IPS-18c (cell line): Measurements from ENCODE around the gene UAP1L1.
A peak's percentile ranks its signal among the peaks of the same experiment; 100 is the strongest.
"Not testable (repeated sequence)": the region's sequence is repeated elsewhere in the genome, so short reads cannot be mapped to it uniquely, and the experiment has no call there.

Experiments
- H3K4me3 ChIP-seq: 2 replicates; pipeline ENCODE4 v1.7.0; 2013; ENCODE audit warnings: low read depth, mild to moderate bottlenecking, low read length, moderate library complexity; ENCODE audit not compliant: insufficient read depth
- H3K9me3 ChIP-seq: one replicate; pipeline ENCODE4 v1.6.1; 2013; ENCODE audit warnings: mild to moderate bottlenecking, low read length, moderate library complexity; ENCODE audit not compliant: control insufficient read depth, insufficient read depth

UAP1L1 gene

GRCh38 chr9:137114613-137115393 is 37.5 kb downstream of the UAP1L1 start, which contains the start of gene DPP7:
Gene DPP7, minus strand, starts transcription at chr9:137114733. Its CDS starts 20 bp downstream, at chr9:137114713.
- Histone ChIP-seq H3K4me3 (peak within 1 kb of the TSS; percentile 41), H3K9me3 (no peaks in the 10 kb centered on the region)

DNA sequence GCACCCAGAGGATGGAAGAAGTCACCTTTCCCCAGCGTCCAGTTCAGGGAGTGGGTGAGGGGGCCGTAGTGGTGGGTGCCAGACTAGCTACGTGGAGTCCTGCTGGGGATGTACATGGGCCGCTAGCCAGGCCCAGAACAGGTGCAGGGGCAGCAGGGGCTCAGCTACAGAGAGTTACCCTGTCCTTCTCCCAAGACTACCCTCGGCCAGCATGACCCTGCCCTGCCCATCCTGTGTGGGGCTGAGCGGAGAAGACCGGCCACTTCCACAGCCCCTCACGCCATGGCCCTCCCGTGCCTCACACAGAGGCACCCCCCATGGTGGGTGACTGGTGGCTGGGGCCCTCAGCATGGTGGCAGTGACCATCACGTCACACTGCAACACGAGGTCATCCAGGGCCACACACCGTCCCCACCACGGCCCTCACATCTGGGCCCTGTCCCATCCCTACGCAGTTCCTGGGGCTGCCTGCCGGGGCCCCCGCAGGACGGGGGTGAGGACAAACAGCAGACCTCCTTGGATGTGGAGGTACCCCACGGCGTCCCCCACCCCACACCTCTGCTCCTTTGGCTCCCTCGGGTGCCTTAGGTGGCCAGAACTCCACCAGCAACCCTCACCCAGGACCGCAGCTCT is 38.2 kb downstream of the UAP1L1 start:
- H3K9me3 ChIP-seq = no peaks in the 10 kb centered on the region
- no peak overlapping the region for H3K4me3 ChIP-seq

GRCh38 chr9:137116027-137116507 is 38.8 kb downstream of the UAP1L1 start:
- H3K4me3 ChIP-seq = no peak overlapping the region

DNA sequence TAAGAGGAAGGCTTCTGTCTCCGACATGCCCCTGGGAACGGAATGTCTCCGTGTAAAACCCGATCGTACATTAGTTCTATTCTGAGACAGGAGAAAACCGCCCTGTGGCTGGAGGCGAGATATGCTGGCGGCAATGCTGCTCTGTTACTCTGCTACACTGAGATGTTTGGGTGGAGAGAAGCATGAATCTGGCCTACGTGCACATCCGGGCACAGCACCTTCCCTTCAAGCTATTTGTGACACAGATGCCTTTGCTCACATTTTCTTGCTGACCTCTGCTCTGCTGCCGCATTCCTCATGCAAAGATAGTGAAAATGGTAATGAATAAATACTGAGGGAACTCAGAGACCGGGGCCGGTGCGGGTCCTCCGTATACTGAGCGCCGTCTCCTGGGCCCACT is 39.4 kb downstream of the UAP1L1 start:
- H3K9me3 ChIP-seq = no peaks in the 10 kb centered on the region
- no peak overlapping the region for H3K4me3 ChIP-seq

More at GRCh38 chr9:137116027-137116507, 38.8 kb downstream of the UAP1L1 start:
- no peaks in the 10 kb centered on the region for H3K9me3 ChIP-seq

GRCh38 chr9:137117269-137117731 is 40.0 kb downstream of the UAP1L1 start:
- Histone ChIP-seq H3K4me3 (no peak overlapping the region), H3K9me3 (no peaks in the 10 kb centered on the region)

DNA sequence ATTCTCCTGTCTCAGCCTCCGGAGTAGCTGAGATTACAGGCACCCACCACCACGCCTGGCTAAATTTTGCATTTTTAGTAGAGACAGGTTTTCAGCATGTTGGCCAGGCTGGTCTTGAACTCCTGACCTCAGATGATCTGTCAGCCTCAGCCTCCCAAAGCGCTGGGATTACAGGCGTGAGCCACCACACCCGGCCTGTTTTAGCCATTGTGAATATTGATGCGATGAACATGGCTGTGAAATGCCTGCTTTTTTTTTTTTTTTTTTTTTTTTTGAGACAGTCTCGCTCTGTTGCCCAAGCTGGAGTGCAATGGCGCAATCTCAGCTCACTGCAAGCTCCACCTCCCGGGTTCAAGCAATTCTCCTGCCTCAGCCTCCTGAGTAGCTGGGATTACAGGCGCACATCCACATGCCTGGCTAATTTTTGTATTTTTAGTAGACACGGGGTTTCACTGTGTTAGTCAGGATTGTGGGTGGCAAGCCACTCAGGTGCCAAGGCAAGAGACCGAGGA is 40.8 kb downstream of the UAP1L1 start:
- not testable (repeated sequence) for H3K9me3 ChIP-seq, H3K4me3 ChIP-seq

GRCh38 chr9:137121927-137122795 is 44.8 kb downstream of the UAP1L1 start:
- H3K9me3 ChIP-seq, H3K4me3 ChIP-seq: not testable (repeated sequence)

GRCh38 chr9:137122796-137123467 is 45.6 kb downstream of the UAP1L1 start:
- H3K9me3 ChIP-seq, H3K4me3 ChIP-seq: not testable (repeated sequence)

- H3K9me3 ChIP-seq = no peaks in the 10 kb centered on the region
- no peak overlapping the region for H3K4me3 ChIP-seq
Measured at GRCh38 chr9:137123468-137123837, 46.1 kb downstream of the UAP1L1 start.

GRCh38 chr9:137123952-137124462 is 46.7 kb downstream of the UAP1L1 start:
- H3K9me3 ChIP-seq, H3K4me3 ChIP-seq: not testable (repeated sequence)

- H3K9me3 ChIP-seq = no peaks in the 10 kb centered on the region
- no peak overlapping the region for H3K4me3 ChIP-seq
Measured at GRCh38 chr9:137126786-137127185, 49.5 kb downstream of the UAP1L1 start.

DNA sequence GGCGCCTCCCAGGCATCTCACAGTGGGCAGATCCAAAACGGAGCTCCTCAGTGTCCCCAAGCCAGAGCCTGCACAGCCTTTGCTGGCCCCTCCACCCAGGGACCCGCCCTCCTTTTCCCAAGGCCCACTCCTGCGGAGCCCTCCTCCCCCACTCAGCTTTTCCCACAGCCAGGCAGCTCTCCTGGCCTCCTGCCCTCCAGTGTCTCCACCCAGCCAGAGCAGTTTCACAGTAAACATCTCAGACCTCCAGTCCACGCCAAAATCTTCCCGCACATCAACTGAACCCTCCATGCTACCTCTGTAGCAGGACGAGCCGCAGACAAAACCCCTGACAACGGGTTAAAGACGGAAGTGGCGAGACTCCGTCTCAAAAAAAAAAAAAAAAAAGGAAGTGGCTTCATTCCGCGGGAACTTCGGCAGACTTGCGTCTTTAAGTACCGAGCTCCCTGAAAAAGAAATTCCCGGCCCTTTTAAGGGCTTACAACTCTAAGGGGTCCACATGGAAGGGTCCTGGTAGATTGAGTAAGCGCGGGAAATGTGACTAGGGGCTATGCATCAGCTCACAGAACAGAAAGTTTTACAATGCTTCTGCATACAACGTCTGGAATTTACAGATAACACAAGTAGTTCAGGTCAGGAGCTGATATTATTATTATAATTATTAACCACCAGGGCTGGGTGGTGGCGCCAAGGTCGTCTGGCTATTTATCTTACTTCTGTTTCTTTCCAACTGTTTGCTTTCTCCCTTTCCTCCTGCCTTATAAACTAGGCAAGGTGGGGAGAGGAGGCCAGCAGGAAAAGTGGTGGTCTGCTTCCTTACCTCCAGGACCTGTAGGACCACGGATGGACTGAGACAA is 50.2 kb downstream of the UAP1L1 start:
- H3K9me3 ChIP-seq = no peaks in the 10 kb centered on the region
- H3K4me3 ChIP-seq = no peak overlapping the region

DNA sequence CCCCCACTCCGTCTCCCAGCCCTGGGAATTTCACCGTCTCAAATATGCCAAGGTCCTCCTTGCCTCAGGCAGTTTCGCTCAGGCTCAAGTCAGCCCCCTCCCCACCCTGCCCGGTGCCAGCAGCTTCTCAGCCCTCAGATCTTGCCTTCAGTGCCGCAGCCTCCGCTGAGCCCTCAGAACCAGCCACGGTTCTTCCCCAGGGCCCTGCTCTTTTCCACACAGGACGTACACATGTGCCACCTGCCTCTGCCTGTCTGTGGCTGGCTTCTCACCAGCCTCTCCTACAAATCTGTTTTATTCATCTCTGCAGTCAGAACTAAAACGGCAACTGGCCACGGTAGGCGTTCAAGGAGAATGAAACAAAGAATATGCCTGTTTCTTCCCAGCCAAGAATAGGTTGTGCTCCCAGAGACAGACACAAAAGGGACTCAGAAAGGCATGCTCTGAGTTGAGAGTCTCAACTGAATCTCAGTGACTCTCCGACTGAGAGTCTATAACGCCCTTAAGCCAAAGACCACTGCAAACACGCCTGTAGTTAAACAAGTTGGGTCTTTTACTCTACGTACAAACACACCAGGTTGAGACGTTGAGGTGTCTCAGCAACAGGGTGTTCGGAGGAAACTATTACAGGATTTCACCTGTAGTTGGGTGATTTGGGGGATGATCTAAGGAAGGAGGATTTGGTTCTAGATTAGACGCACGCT is 51.0 kb downstream of the UAP1L1 start:
- Histone ChIP-seq H3K9me3 (no peaks in the 10 kb centered on the region), H3K4me3 (peak overlapping the region; percentile 68)

DNA sequence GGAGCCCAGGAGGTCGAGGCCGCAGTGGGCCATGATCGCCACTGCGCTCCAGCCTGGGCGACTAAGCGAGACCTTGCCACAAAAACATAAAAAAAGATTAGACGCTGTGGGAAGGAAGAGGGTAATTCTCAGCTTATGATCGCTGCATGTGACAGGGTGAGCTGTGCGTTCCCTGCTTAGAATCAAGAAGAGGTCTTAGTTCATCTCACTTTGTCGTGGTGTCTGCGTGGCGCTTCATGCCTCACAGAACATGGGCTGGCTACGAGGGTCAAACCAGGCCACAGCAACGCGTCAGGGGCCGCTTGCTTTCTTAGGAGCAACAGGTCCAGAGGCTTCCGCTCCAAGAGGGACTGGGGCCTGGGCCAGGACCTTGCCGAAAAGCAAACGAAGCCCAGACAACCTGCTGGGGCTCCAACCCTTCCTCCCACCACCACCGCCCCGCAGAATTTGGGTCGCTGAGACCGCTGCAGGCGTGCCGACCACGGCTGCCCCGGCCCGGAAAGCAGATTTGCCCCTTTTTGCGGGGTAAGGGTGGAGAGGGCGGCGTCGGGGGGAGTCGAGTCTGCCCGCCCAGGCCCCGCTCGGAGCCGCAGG is 51.6 kb downstream of the UAP1L1 start:
- no peaks in the 10 kb centered on the region for H3K9me3 ChIP-seq

More for the DNA sequence above, 51.6 kb downstream of the UAP1L1 start:
- peak overlapping the region; percentile 68 for H3K4me3 ChIP-seq
